Suppressor macrophage (primary cell): ENCODE data around the gene ISG15.
"Not testable (repeated sequence)": the region's sequence is repeated elsewhere in the genome, so short reads cannot be mapped to it uniquely, and the experiment has no call there.

Experiments used
- DNase-seq, 4 experiments: peaks; one replicate each; pipeline ENCODE4 v3.0.0-alpha.2; 2020 to 2022

Gene ISG15

GRCh38 chr1:995665-996633 lies 17.3 kb upstream of the ISG15 start:
- no peak for DNase-seq

- DNase-seq, result no peak
Observed at GRCh38 chr1:996851-997712, 16.2 kb upstream of the ISG15 start.

- no peak for DNase-seq
Observed at GRCh38 chr1:997713-997992, 15.6 kb upstream of the ISG15 start.

GRCh38 chr1:997993-998744 lies 15.1 kb upstream of the ISG15 start:
- no peak for DNase-seq

- no peak for DNase-seq
Observed at GRCh38 chr1:998745-998994, 14.6 kb upstream of the ISG15 start.

- DNase-seq, result peak; percentile 38 to 57 (median 43)
Observed at GRCh38 chr1:998995-999724, 14.1 kb upstream of the ISG15 start.

- peak; percentile 95 to 97 (median 96) for DNase-seq
Observed at GRCh38 chr1:999725-1000356, 13.5 kb upstream of the ISG15 start, which contains the start of gene HES4. TSS of gene HES4 (minus strand) at chr1:1000097. CDS start at chr1:999973, 124 bp downstream.

GRCh38 chr1:1000357-1001056 lies 12.8 kb upstream of the ISG15 start:
- DNase-seq, result peak; percentile 85 to 92 (median 88)

GRCh38 chr1:1001057-1001783 lies 12.1 kb upstream of the ISG15 start:
- no peak for DNase-seq

- DNase-seq, result no peak
Observed at GRCh38 chr1:1003618-1004419, 9.5 kb upstream of the ISG15 start.

GRCh38 chr1:1004420-1004779 lies 8.9 kb upstream of the ISG15 start:
- DNase-seq, result no peak

- DNase-seq, result peak; percentile 37 to 69 (median 60)
Observed at GRCh38 chr1:1004780-1005697, 8.3 kb upstream of the ISG15 start.

GRCh38 chr1:1005774-1006304 lies 7.5 kb upstream of the ISG15 start:
- DNase-seq, result no peak

GRCh38 chr1:1006305-1007159 lies 6.8 kb upstream of the ISG15 start:
- no peak for DNase-seq

- DNase-seq, result not testable (repeated sequence)
Observed at GRCh38 chr1:1010131-1010530, 3.2 kb upstream of the ISG15 start.

- no peak for DNase-seq
Observed at GRCh38 chr1:1011396-1011949, 1.8 kb upstream of the ISG15 start.

GRCh38 chr1:1012736-1013104 lies 577 bp upstream of the ISG15 start:
- not testable (repeated sequence) for DNase-seq
